ENCODE measurements around the gene PLCL2. TPM values are rescaled to one million over a fixed set of nuclear protein-coding genes. Genes with fewer than 3 reads are reported as not detected.
A peak's percentile ranks its signal among the peaks of the same experiment; 100 is the strongest.

PLCL2 gene
- total RNA-seq, 1 experiment from 2014 or later: 1.6 TPM

DNA sequence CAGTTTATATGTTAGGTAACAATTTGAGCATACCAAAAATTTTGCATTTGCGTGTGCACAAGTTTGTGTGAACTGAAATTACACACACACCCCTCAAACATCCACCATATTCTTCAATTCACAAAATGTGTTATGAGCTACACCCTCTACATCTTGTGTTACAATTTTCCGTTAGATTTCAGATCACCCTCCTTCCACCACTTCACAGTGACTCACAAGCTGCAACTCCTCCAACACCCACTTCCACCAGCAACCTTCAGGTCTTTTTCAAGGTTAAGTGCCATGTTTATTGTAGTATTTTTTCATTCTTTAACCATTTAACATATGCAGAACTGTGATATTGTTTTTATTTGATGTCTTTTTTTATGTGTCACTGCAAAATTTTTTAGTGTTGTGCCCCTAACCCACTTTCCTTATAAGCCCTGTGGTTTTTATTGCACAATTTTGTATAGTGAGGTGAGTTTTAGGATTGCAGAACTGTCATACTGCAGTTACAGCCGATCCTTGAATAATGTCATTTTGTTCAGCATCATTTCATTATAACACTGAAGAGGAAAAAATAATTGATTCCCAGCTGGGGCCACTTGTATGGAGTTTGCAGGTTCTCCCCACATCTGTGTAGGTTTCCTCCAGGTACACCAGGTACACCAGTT, 148.9 kb downstream of the PLCL2 start:
- H3K36me3 ChIP-seq: no peaks in the 10 kb centered on the region
- no peak overlapping the region for H3K4me3 ChIP-seq
- no peak for DNase-seq
- H3K4me1 ChIP-seq: no peaks in the 10 kb centered on the region
- no peaks in the 10 kb centered on the region for H3K9me3 ChIP-seq (replicated peaks)
- no peaks in the 10 kb centered on the region for H3K27me3 ChIP-seq
- no peak overlapping the region for H3K27ac ChIP-seq

- Histone ChIP-seq H3K4me3 (no peak overlapping the region), H3K27me3 (no peaks in the 10 kb centered on the region)
Observed at GRCh38 chr3:17035033-17035432, 150.3 kb downstream of the PLCL2 start.

DNA sequence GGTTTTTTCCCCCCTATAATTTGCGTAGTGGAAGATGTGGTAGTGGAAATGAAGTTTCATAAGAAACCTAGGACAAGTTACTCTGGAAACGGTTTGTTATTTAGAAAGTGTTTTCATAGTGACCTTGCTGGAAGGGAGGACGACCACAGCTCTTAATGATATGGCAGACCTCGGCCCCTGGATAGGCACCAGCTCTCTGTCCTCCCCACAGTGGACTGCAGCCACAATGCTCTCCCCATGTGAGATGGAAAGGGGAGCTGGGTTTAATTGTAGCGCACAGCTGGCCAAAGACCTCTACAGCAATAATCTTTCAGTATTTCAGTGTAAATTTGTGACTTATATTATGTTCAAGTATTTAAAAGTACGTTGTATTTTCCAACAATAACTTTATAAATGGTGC, 151.2 kb downstream of the PLCL2 start:
- no peak overlapping the region for H3K27ac ChIP-seq
- DNase-seq: no peak
- no peaks in the 10 kb centered on the region for H3K9me3 ChIP-seq (replicated peaks)
- H3K36me3 ChIP-seq: no peaks in the 10 kb centered on the region
- H3K4me3 ChIP-seq: no peak overlapping the region
- H3K27me3 ChIP-seq: no peaks in the 10 kb centered on the region
- 0 out of 2 replicates have a peak, but pooled peaks cover 3% of the 10 kb centered on the region for H3K4me1 ChIP-seq

More at GRCh38 chr3:17035033-17035432, 150.3 kb downstream of the PLCL2 start:
- no peaks in the 10 kb centered on the region for H3K9me3 ChIP-seq (replicated peaks)
- DNase-seq: no peak
- no peaks in the 10 kb centered on the region for H3K36me3 ChIP-seq
- 0 out of 2 replicates have a peak, but pooled peaks cover 3% of the 10 kb centered on the region for H3K4me1 ChIP-seq
- no peak overlapping the region for H3K27ac ChIP-seq

DNA sequence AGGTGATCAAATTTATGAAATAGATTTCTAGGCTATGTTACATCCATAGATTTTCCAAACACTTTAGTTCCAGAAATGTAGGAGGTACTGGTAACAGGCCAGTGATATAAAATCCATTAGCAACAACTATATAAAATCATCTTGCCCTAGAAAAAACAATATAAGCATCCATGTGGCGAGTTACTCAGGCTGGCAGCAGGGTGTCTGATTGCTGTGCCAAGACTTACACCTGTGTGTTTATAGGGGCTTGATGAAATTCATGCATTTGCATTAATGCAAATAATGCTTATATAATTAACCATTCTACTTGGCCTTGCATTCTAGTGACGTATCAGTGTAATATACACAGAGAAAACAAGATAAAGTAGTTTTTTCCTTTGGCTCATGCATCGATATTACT, 153.4 kb downstream of the PLCL2 start:
- no peak for DNase-seq
- Histone ChIP-seq H3K9me3 (replicated peaks) (no peaks in the 10 kb centered on the region), H3K27ac (no peak overlapping the region), H3K4me3 (no peak overlapping the region), H3K27me3 (no peaks in the 10 kb centered on the region), H3K4me1 (0 out of 2 replicates have a peak, but pooled peaks cover 3% of the 10 kb centered on the region), H3K36me3 (no peaks in the 10 kb centered on the region)

- Histone ChIP-seq H3K4me3 (no peak overlapping the region), H3K9me3 (replicated peaks) (no peaks in the 10 kb centered on the region), H3K36me3 (no peaks in the 10 kb centered on the region), H3K27ac (no peak overlapping the region), H3K27me3 (no peaks in the 10 kb centered on the region), H3K4me1 (0 out of 2 replicates have a peak, but pooled peaks cover 3% of the 10 kb centered on the region)
- no peak for DNase-seq
Observed at GRCh38 chr3:17038900-17039553, 154.3 kb downstream of the PLCL2 start.

DNA sequence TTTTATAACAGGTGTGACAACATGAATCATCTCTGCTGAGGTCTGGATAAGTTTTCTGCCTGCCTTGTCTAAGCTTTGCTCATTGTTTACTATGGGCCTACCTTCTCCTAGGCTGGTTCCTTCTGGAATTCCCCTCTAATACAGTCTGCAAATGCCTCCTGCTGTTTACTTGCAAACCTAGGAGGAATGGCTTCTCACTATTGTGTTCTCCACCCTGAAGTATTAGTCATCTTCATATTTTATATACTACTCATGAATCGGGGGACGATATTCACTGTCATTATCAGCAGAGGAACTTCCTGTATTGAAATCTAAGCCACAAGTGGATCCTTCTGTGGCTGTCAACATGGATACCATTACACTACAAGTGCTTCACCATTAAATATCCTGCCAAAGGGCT, 154.8 kb downstream of the PLCL2 start:
- no peak overlapping the region for H3K27ac ChIP-seq
- H3K36me3 ChIP-seq: no peaks in the 10 kb centered on the region
- no peak overlapping the region for H3K4me3 ChIP-seq
- DNase-seq: peak in 1 of 2 experiments; percentile 8
- H3K4me1 ChIP-seq: 0 out of 2 replicates have a peak, but pooled peaks cover 3% of the 10 kb centered on the region
- H3K27me3 ChIP-seq: no peaks in the 10 kb centered on the region
- H3K9me3 ChIP-seq (replicated peaks): no peaks in the 10 kb centered on the region

GRCh38 chr3:17040322-17040989, 155.7 kb downstream of the PLCL2 start:
- Histone ChIP-seq H3K27me3 (no peaks in the 10 kb centered on the region), H3K27ac (no peak overlapping the region), H3K36me3 (no peaks in the 10 kb centered on the region), H3K4me3 (no peak overlapping the region), H3K9me3 (replicated peaks) (no peaks in the 10 kb centered on the region), H3K4me1 (0 out of 2 replicates have a peak, but pooled peaks cover 3% of the 10 kb centered on the region)
- DNase-seq: no peak

- no peak for DNase-seq
- Histone ChIP-seq H3K36me3 (no peaks in the 10 kb centered on the region), H3K27ac (no peak overlapping the region)
Observed at GRCh38 chr3:17040990-17041377, 156.2 kb downstream of the PLCL2 start.

DNA sequence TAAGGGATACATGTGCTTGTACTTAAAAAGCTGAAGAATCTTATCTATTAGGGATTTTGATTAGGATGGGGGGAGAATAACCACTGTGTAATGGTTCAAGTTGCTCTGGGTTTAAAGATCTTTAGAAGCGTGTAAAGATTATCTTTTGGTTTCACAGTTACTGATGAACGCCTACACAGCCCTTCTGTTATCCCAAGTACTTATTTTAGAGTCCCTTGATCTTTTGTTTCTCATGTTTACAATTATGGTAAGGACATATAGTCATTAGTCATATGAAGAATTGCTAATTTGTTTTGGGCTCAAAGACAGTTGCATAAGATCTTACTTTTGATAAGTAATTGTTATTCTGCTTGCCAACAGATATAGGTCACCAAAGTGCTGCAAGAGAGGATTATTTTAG, 160.1 kb downstream of the PLCL2 start:
- Histone ChIP-seq H3K27ac (no peak overlapping the region), H3K9me3 (replicated peaks) (no peaks in the 10 kb centered on the region), H3K27me3 (no peaks in the 10 kb centered on the region), H3K36me3 (no peaks in the 10 kb centered on the region), H3K4me1 (0 out of 2 replicates have a peak, but pooled peaks cover under 1% of the 10 kb centered on the region), H3K4me3 (no peak overlapping the region)
- DNase-seq: no peak

More at GRCh38 chr3:17040990-17041377, 156.2 kb downstream of the PLCL2 start:
- Histone ChIP-seq H3K27me3 (no peaks in the 10 kb centered on the region), H3K9me3 (replicated peaks) (no peaks in the 10 kb centered on the region), H3K4me3 (no peak overlapping the region), H3K4me1 (0 out of 2 replicates have a peak, but pooled peaks cover 3% of the 10 kb centered on the region)

- no peak for DNase-seq
- H3K27ac ChIP-seq: no peak overlapping the region
- H3K36me3 ChIP-seq: no peaks in the 10 kb centered on the region
- no peaks in the 10 kb centered on the region for H3K9me3 ChIP-seq (replicated peaks)
- no peaks in the 10 kb centered on the region for H3K27me3 ChIP-seq
- no peak overlapping the region for H3K4me3 ChIP-seq
- H3K4me1 ChIP-seq: no peaks in the 10 kb centered on the region
Observed at GRCh38 chr3:17045705-17046104, 160.9 kb downstream of the PLCL2 start.

GRCh38 chr3:17046623-17047022, 161.9 kb downstream of the PLCL2 start:
- DNase-seq: no peak
- no peak overlapping the region for H3K4me3 ChIP-seq

GRCh38 chr3:17047162-17047561, 162.4 kb downstream of the PLCL2 start:
- Histone ChIP-seq H3K27me3 (no peaks in the 10 kb centered on the region), H3K9me3 (replicated peaks) (no peaks in the 10 kb centered on the region), H3K27ac (no peak overlapping the region), H3K4me3 (no peak overlapping the region), H3K4me1 (no peaks in the 10 kb centered on the region), H3K36me3 (no peaks in the 10 kb centered on the region)
- no peak for DNase-seq

More at GRCh38 chr3:17046623-17047022, 161.9 kb downstream of the PLCL2 start:
- H3K4me1 ChIP-seq: no peaks in the 10 kb centered on the region
- no peak overlapping the region for H3K27ac ChIP-seq
- H3K27me3 ChIP-seq: no peaks in the 10 kb centered on the region
- H3K9me3 ChIP-seq (replicated peaks): no peaks in the 10 kb centered on the region
- H3K36me3 ChIP-seq: no peaks in the 10 kb centered on the region

DNA sequence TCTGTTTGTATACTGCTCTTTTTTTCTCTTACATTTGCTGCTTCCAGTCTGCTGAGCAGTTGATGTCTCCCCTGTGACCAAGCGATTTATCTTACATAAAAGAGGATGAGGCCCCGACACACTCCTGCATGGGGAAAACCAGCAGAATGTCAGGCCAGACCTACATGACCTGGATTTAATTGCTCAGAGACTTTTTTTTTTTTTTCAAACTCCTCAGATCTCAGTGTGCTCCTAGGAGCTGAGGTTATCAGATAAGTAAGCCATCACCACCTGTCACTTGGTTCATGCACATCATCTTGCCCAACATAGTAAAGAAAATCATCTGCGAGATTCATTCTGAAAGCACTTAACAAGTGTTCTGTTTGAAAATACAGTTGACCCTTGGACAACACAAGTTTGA, 163.1 kb downstream of the PLCL2 start:
- no peaks in the 10 kb centered on the region for H3K4me1 ChIP-seq
- no peaks in the 10 kb centered on the region for H3K27me3 ChIP-seq
- no peak overlapping the region for H3K4me3 ChIP-seq
- no peaks in the 10 kb centered on the region for H3K36me3 ChIP-seq
- DNase-seq: no peak
- H3K9me3 ChIP-seq (replicated peaks): no peaks in the 10 kb centered on the region
- no peak overlapping the region for H3K27ac ChIP-seq

GRCh38 chr3:17050071-17050470, 165.3 kb downstream of the PLCL2 start:
- Histone ChIP-seq H3K4me1 (no peaks in the 10 kb centered on the region), H3K36me3 (no peaks in the 10 kb centered on the region)

DNA sequence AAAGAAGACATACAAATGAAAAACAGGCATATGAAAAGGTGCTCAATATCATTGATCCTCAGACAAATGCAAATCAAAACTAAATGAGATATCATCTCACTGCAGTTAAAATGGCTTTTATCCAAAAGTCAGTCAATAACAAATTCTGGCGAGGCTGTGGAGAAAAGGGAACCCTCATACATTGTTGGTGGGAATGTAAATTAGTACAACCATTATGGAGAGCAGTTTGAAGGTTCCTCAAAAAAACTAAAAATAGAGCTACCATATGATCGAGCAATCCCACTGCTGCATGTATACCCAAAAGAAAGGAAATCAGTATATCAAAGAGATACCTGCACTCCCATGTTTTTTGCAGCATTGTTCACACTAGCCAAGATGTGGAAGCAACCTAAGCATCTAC, 165.8 kb downstream of the PLCL2 start:
- no peak for DNase-seq
- Histone ChIP-seq H3K4me1 (no peaks in the 10 kb centered on the region), H3K36me3 (no peaks in the 10 kb centered on the region), H3K4me3 (no peak overlapping the region), H3K27ac (no peak overlapping the region), H3K27me3 (no peaks in the 10 kb centered on the region), H3K9me3 (replicated peaks) (no peaks in the 10 kb centered on the region)

More at GRCh38 chr3:17050071-17050470, 165.3 kb downstream of the PLCL2 start:
- no peak overlapping the region for H3K27ac ChIP-seq
- H3K4me3 ChIP-seq: no peak overlapping the region
- no peaks in the 10 kb centered on the region for H3K9me3 ChIP-seq (replicated peaks)
- DNase-seq: no peak
- H3K27me3 ChIP-seq: no peaks in the 10 kb centered on the region

Data from SJCRH30 (cell line).